Esophagus muscularis mucosa (tissue), 3 donors: ENCODE data around the gene CKAP2L.

Experiments used
- POLR2A ChIP-seq: fragments of 450-650 bp; IDR thresholded peaks from one replicate; pipeline ENCODE4 v1.6.1; 2017; ENCODE audit warnings: antibody characterized with exemption, moderate library complexity, mild to moderate bottlenecking, low read depth
- TF ChIP-seq, protein P1 (sequence below), 3 experiments: fragments of 200-600 bp in 2 of 3; fragments of 450-650 bp in 1 of 3; sonication (generic) in 2 of 3; IDR thresholded peaks; one replicate each; pipeline ENCODE4 v1.5.1; 2017 to 2019; ENCODE audit warnings: antibody characterized with exemption in 3 of 3, mild to moderate bottlenecking in 2 of 3, moderate library complexity in 1 of 3

- TF ChIP-seq, protein P1, sequence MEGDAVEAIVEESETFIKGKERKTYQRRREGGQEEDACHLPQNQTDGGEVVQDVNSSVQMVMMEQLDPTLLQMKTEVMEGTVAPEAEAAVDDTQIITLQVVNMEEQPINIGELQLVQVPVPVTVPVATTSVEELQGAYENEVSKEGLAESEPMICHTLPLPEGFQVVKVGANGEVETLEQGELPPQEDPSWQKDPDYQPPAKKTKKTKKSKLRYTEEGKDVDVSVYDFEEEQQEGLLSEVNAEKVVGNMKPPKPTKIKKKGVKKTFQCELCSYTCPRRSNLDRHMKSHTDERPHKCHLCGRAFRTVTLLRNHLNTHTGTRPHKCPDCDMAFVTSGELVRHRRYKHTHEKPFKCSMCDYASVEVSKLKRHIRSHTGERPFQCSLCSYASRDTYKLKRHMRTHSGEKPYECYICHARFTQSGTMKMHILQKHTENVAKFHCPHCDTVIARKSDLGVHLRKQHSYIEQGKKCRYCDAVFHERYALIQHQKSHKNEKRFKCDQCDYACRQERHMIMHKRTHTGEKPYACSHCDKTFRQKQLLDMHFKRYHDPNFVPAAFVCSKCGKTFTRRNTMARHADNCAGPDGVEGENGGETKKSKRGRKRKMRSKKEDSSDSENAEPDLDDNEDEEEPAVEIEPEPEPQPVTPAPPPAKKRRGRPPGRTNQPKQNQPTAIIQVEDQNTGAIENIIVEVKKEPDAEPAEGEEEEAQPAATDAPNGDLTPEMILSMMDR (IDR thresholded peaks at IDR 0.05), result no peak
- no peak for TF ChIP-seq POLR2A
Measured at GRCh38 chr2:112751451-112752197, 12.8 kb downstream of the CKAP2L start.
